NCI-H2081 treated with DMSO at 0.1 percent for 48 hours (cell line): Measurements from ENCODE around the gene ALX4.

ENCODE experiments used
- DNase-seq: peaks from one replicate; lab custom pipeline; 2025; lab: John Stamatoyannopoulos, UW

The ALX4 gene

DNA sequence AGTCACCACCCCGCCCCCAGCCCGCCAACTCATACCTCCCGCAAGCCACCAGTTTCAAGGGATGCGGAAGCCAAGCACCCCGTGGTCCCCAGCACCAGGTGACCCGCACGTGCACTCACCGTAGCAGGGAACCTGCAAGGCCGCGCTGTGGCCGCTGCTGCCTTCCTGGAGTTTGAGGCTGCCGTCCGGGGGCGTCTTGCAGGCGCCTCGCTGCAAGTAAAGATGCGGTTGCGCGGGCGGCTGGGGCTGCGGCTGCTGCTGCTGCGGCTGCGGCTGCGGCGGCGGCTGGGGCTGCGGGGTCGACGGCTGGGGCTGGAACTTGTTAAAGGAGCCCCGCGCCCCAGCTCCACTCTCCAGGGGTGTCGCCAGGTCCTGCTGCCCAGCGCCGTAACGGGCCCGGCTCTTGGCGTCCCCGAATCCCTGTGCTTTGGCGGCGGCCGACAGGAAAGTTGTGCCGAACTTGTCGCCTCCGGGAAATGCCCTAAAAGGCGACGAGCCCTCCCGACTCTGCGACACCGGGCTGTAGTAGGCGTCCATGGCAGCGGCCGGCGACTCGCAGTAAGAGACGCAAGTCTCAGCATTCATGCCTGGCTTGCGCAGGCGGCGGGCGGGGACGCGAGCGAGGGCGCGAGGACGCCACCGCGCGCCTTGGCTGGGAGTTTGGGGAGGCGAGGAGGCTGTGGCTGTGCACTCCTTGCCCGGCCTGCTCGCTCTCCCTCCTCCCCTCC lies at the start of gene ALX4:
TSS of gene ALX4 (minus strand) at position 662 of the 728 bp plus-strand sequence. CDS start at position 585, 77 bp downstream.
- no peak for DNase-seq

DNA sequence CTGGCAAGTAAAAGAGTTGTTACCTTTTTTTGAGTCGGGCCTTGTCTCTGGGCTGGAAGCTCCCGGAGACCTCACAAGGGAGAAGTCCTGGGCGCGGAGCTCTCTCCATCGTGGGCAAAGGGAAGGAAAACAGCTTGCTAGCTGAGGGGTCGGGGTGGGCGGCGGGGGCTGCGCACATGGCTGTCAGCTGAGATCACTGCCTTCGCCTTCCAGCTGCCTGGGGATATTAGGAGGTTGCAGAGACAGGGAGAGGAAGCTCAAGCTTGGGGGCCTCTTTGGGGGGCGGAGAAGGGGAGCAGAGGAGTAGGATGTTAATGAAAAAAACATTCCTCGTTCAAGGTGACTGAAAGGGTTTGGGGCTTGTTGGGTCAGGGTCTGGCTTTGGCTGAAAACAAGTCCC lies 49.2 kb upstream of the ALX4 start:
- DNase-seq, result no peak

DNA sequence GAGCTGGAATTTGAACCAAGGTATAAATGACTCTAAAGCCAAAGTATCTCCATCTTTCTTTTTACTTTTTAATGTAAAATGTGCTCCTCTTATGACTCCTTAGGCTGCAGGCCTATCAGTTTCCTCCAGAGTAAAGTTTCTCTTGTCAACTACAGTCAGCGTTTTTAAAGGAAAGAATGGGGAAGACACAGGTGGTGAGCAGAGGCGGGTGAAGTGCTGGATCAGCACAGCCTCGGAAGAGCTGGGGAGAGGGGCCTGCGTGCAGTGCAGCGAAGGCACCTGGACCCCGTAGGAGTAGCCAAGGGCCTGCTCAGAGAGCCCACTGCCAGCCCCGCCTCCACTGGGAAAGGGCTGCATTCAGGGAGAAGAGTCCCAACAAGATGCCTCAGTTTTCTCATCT lies 48.8 kb upstream of the ALX4 start:
- DNase-seq, result no peak

DNA sequence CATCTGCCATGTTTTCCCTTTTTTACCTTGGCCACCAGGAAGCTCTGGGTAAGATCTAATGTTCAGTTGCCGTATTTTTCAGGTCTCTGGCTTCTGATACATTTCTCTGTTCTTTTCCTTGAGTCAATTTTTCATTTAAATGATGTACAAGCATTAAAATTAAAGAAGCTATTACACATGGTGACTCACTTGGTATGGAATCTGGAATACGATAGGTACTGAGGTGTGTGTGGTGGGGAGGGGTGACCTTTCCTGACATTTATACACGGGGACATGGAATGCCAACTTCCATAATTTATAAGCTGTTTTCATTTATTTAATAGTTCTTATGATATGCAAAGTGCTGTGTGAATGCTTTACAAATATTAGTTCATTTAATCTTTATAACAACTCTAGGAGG lies 47.8 kb upstream of the ALX4 start:
- DNase-seq, result no peak

- no peak for DNase-seq
Measured at GRCh38 chr11:44356351-44356750, 46.4 kb upstream of the ALX4 start.

DNA sequence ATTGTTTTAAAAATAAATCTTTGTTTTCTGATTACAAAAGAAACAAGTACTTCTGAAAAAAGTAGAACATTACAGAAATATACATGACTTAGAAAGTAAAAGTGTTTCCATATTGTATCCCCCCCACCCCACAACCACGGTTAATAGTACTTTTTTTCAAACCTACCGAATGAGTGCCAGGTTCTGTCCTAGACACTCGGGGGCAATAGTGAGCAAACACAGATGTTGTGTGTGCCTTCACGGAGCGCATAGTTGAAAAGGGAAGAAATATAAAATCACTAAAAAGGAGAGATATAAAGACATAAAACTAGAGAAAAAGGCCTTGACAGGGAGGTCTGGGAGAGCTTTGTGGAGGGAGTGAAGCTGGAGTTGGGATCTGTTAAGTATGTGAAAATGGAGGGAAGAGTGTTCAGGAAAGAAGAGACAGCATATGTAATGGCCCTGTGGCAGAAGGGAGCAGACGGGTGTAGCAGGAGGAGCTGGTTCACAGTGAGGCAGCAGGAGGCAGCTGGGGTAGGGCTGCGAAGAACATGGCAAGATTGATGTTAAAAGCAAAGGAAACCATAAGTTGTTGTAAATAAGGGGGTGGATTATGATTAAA lies 42.1 kb upstream of the ALX4 start:
- DNase-seq, result no peak

DNA sequence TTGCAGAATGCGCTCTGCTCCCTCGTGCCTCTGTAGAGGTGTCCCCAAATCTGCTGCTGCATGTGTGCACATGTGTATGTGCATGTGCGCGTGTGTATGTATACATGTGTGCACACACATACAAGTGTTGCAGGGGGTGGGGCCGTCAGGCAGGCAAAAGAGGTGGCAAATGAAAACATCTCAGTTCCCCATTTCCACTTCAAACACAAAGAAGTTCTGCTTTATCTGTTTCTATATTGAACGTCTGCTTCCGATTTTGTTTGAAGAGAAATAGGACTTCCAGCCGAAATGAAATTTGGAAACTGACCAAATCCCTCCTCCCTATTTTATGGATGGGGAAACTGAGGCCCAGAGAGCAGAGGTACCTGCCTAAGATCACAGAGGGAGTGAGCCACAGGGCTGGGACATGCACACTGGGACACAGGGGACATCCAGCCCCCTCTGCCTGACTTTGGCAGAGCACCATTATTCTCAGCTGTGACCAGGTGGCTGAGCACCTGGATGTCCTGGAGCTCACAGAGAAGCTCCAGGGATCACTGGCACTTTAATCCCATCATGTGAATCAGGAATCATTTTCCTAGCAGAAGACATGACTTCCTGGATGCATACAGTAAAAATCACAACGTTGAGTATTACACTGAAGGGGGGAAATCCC lies 41.2 kb upstream of the ALX4 start:
- DNase-seq, result no peak

DNA sequence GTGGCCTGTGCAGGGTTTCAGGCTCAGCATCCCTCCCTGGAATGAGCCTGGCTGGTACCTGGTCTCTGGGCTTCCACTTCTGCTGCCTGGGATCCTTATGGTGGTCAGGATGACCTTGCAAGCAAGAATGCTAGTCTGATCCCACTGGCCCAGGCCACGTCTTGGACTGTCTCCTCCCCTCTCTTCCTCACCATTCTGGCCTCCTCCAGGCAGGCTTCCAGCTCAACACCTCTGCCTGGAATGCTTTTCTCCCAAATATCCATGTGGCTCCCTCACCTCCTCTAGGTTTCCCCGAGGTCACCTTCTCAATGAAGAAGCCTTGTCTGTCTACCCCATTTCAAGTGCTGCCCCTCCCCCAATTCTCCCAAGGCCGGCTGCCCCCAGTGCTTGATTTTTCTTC lies 39.4 kb upstream of the ALX4 start:
- no peak for DNase-seq

DNA sequence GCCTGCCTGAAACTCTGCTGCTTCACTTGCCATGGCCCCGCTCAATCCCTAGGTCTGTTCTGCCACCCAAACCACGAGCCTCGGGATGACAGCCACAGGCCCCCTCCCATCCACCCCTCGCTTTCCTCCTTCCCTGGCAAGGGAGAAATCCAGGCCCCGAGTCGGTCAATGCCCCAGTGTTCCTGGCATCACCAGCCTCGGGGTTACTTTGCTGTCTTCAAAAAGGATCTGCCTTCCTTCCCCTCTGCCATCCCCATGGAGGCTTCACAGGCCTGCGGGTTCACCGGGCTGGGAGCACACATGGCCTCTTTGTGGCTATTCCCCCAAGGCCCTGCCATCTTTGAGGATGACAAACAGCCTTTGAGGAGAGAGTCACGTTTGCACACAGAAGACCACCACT lies 38.8 kb upstream of the ALX4 start:
- DNase-seq, result no peak

DNA sequence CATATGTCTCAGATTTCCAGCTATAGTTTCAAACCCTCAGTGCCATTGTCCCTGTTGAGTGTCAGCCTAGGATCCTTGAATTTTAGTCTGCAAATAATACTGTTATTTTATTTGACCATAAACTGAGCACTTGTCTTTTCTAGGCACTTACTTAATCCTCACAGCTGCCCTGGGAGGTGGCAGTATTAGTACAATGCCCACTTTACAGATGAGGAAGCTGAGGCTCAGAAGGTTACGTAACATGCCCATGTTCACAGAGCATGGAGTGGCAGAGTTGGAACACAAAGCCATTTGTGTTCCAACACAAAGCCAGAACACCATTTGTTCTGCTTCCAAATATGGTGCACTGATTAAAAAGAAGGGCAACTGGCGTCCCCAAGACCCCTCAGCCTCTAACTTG lies 38.2 kb upstream of the ALX4 start:
- DNase-seq, result no peak

DNA sequence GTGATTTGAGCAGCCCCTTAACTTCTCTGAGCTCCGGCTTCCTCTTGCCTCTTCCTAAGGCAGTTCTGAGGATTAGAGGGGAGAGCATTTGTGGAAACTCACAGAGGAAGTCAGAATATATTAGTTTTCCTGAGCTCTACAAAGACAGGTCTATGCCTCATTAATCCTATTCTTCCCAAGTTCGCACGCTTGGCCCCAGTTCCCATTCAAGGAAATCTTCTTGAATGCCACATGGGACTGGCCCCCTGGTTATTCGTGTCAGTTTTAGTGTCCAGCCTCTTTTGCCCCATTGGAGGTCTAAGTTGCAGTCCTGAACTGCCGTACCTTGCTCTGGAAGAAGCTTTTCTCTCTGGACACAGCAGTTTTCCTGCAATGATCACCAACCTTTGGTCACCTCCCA lies 37.6 kb upstream of the ALX4 start:
- DNase-seq, result no peak

DNA sequence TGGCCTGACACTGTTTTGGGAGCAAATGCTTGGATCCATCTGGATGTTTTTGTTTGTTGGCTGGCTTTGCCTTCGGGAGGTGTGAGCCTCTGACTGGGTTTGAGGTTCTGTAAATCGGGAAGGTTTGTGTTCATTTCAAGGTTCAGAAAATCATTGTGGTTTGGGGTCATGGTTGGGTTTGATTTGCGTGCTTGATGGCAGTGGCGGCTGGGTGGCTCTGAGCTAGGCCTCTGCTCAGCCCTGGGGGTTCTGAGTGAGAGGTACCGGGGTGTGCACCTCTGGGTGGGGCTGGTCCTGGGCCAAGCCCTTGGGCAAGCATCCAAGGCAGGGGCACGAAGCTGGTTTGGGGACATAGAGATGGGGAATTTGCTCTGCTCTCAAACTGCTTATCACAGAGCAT lies 37.0 kb upstream of the ALX4 start:
- DNase-seq, result no peak

- no peak for DNase-seq
Measured at GRCh38 chr11:44345781-44346180, 35.8 kb upstream of the ALX4 start.

- DNase-seq, result no peak
Measured at GRCh38 chr11:44344921-44345320, 35.0 kb upstream of the ALX4 start.

DNA sequence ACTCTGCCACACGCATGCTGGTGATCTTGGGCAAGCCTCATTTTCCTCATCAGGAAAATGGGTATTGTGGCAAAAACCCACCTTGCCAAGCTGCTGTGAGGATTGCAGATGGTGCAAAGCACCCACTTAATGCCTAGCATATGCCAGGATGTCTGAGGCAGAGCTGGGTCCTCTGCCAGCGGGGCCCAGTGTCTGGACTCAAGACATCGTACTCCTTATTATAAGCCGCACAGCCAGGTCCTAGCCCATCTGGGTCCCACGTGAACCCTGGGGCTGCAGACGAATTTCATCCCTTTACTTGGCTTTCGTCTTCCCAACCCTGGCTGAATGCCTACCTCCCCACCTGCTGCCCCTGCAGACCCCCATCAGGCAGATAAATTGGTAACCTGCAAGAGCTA lies 34.5 kb upstream of the ALX4 start:
- no peak for DNase-seq

DNA sequence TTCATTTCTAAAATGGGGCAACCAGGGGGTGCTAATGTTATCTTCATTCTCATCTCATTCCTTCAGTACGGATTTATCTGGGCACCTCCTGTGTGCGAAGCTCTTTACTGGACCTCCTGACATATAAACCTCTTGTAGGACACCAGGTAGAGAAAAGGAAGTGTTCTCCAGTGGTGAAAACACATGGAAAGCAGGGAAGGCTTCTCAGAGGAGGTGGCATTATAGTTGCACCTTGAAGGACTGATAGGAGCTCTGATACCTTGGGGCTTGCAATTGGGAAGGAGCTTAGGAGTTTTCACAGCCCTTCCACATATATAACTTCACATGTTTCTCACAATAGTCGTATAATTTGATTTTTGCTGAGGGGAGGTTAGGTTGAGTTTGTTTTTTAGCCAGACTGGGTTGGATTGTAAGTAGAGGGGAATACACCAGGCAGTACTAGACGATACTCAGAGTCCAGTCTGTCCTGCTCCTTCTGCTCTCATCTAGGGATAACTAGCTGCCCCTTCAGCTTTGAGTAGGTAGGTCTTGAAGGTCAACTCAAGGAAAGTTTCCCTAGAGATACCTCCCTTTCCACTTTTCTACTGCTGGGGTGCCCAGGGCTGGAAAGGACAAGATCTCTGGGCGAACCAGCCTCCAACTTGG lies 34.0 kb upstream of the ALX4 start:
- DNase-seq, result no peak

DNA sequence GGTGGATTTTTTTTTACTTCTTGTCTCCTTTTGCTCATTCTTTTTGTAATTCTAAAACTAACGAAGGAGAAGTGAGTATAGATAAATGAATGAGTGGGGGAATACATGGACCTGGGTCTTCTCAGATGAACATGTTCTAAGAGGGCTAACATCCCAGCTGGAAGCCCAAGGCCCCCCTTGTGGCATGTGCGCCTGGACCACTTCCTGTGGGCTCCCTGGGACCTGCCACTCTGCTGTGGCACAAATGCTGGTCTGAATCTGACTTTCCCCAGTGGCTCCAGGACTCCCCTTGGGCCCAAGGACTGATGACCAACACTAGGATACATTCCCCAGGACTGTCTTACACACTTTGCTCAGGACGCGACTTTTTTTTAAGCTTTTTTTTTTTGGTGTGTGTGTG lies 32.7 kb upstream of the ALX4 start:
- no peak for DNase-seq

- no peak for DNase-seq
Measured at GRCh38 chr11:44340656-44341055, 30.7 kb upstream of the ALX4 start.

- DNase-seq, result no peak
Measured at GRCh38 chr11:44339530-44339883, 29.6 kb upstream of the ALX4 start.

DNA sequence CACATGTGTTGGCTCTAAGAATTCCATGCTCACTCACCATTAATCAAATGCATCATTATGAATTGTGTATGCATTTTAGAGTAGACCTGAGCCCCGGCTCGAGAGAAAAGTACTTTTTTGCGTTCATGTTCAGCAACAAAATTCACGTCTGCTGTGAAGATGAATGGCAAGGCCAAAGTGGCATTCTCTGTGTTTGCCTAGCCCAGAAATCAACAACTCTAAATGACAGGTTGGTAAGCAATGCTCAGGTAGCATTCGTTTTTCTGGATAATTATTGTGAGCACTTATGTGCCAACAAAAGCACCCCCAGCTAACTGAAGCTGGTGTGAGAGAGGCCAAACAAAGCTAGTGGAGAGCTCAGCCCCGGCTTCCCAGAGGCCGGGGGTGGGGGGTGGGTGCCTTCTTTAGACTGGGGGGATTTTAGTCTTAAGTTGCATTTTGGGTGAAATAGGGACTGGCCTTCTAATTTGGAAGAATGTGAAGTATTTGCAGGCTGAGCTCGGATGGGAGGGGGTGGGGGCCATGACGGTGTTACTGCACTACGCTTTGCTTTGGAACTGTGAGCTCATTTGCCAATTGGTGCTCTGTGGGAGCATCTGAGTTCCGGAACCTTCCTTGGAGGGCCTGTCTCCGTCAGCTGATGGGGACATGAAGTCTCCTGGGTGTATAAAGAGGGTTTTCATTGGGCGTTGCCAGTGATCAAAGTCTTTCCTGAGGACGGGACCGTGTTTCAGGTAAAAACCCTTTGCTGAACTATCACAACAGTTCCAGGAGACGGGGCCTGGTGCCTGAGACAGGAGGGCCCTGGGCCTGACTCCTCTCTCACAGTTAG lies 29.0 kb upstream of the ALX4 start:
- DNase-seq, result no peak

- no peak for DNase-seq
Measured at GRCh38 chr11:44338026-44338425, 28.1 kb upstream of the ALX4 start.

DNA sequence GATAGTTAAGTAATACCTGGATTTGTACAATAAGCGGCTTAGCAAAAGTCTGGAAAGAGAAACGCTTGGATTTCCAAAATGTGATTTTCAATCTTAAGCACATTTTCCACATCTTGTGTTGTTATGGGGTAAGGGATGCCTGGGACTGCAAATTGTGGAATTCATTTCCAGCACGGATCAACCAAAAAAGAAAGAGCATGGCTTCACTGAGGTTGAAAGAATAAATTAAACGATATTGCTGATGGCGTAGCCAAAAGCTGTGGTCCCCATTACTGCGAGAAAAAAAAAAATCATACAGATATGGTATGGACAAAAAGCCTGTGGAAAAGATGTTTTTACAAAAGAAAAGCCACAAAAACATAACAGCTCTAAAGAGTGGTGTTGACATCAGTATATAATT lies 26.0 kb upstream of the ALX4 start:
- DNase-seq, result no peak
